Hepatocyte (in vitro differentiated cells): ENCODE measurements around the gene PKNOX1. TPM values are rescaled to one million over a fixed set of nuclear protein-coding genes. Genes with fewer than 3 reads are reported as not detected.
"Not testable (repeated sequence)": the region's sequence is repeated elsewhere in the genome, so short reads cannot be mapped to it uniquely, and the experiment has no call there.

Source experiments
- DNase-seq: peaks from one replicate; pipeline ENCODE4 v3.0.0-alpha.2; 2016; ENCODE audit warnings: low spot score
- H2AFZ ChIP-seq: fragments of 200-600 bp; sonication (generic); 2 replicates; pipeline ENCODE4 v1.6.0; 2016; ENCODE audit warnings: antibody characterized with exemption, mild to moderate bottlenecking
- H3K27ac ChIP-seq: fragments of 200-600 bp; sonication (generic); 2 replicates; pipeline ENCODE4 v1.5.1; 2016; ENCODE audit warnings: mild to moderate bottlenecking
- H3K27me3 ChIP-seq: fragments of 200-600 bp; sonication (generic); 2 replicates; pipeline ENCODE4 v1.6.1; 2016
- H3K36me3 ChIP-seq: fragments of 200-600 bp; sonication (generic); replicated peaks from 2 replicates; pipeline ENCODE4 v1.5.1; 2016; ENCODE audit warnings: low read depth; ENCODE audit not compliant: insufficient read depth
- H3K4me1 ChIP-seq: fragments of 200-600 bp; sonication (generic); 2 replicates; pipeline ENCODE4 v1.5.1; 2016; ENCODE audit warnings: mild to moderate bottlenecking, moderate library complexity; ENCODE audit not compliant: insufficient read depth
- H3K4me2 ChIP-seq: fragments of 200-600 bp; sonication (generic); 2 replicates; pipeline ENCODE4 v1.6.0; 2016
- H3K4me3 ChIP-seq: fragments of 200-600 bp; sonication (generic); 2 replicates; pipeline ENCODE4 v1.5.1; 2016; ENCODE audit warnings: mild to moderate bottlenecking
- H3K79me2 ChIP-seq: fragments of 200-600 bp; sonication (generic); 2 replicates; pipeline ENCODE4 v1.6.0; 2017; ENCODE audit warnings: mild to moderate bottlenecking
- H3K9me2 ChIP-seq: fragments of 200-600 bp; sonication (generic); replicated peaks from 2 replicates; pipeline ENCODE4 v1.6.0; 2017; ENCODE audit warnings: mild to moderate bottlenecking; ENCODE audit not compliant: insufficient read depth
- H3K9me3 ChIP-seq: fragments of 200-600 bp; sonication (generic); 2 replicates; pipeline ENCODE4 v1.5.1; 2016; ENCODE audit warnings: low read depth, mild to moderate bottlenecking
- H4K20me1 ChIP-seq: fragments of 200-600 bp; sonication (generic); 2 replicates; pipeline ENCODE4 v1.6.0; 2016; ENCODE audit warnings: mild to moderate bottlenecking; ENCODE audit not compliant: insufficient read depth, poor library complexity, severe bottlenecking
- WGBS: methylation state at CpG from one replicate; pipeline ENCODE4 v1.1.6; 2016; ENCODE audit warnings: low lambda C conversion rate; ENCODE audit errors: missing lambda C conversion rate; 5-methylcytosine and 5-hydroxymethylcytosine counted together
- microRNA-seq: library from miRNA; unstranded; fragments of <30 nt; microRNA quantifications from one replicate; pipeline ENCODE4, GENCODE V29; 2017
- polyA plus RNA-seq: library from polyadenylated mRNA; unstranded; fragments of >200 nt; fragmentation: Nextera tagmentation; extraction: Ambion mirVana; gene quantifications from 2 replicates; pipeline ENCODE4 v1.2.1, GENCODE V29; 2016
- small RNA-seq: library from RNA; depleted of rRNA; stranded (forward); fragments of <200 nt; gene quantifications from one replicate; pipeline ENCODE3, GENCODE V24; 2014
- total RNA-seq: library from RNA; depleted of rRNA; stranded (reverse); fragments of >200 nt; gene quantifications from 2 replicates; pipeline ENCODE4 v1.2.3, GENCODE V29; 2014

The PKNOX1 gene
- total and polyA plus RNA-seq, 2 experiments from 2014 or later = 11.0 to 13.4 TPM

DNA sequence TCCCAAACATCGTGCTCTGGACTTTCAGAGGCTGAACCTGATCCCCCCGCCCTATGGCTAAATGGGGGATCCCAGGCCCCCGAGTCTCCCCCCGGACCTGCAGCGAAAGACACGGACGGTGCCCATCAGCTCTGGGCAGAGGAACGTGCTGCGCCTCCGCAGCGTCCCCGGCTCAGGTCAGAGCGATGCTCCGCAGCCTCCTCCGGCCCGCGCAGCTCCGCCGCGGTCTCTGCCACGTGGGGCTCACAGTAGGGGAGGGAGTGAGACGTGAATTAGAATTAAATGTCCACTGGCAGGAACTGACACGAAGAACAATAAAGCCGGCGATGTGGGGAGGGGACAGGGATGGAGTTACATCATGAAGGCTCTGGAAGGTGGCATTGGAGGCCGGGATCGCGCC is 102.3 kb downstream of the PKNOX1 start:
- H3K9me2 ChIP-seq, H3K4me2 ChIP-seq, H3K4me1 ChIP-seq, H3K4me3 ChIP-seq, H3K27me3 ChIP-seq, H3K9me3 ChIP-seq, DNase-seq, H4K20me1 ChIP-seq, H3K79me2 ChIP-seq, H3K36me3 ChIP-seq, H2AFZ ChIP-seq, H3K27ac ChIP-seq: not testable (repeated sequence)
- 0% methylated on average over 6 of the region's 28 CpGs for WGBS

DNA sequence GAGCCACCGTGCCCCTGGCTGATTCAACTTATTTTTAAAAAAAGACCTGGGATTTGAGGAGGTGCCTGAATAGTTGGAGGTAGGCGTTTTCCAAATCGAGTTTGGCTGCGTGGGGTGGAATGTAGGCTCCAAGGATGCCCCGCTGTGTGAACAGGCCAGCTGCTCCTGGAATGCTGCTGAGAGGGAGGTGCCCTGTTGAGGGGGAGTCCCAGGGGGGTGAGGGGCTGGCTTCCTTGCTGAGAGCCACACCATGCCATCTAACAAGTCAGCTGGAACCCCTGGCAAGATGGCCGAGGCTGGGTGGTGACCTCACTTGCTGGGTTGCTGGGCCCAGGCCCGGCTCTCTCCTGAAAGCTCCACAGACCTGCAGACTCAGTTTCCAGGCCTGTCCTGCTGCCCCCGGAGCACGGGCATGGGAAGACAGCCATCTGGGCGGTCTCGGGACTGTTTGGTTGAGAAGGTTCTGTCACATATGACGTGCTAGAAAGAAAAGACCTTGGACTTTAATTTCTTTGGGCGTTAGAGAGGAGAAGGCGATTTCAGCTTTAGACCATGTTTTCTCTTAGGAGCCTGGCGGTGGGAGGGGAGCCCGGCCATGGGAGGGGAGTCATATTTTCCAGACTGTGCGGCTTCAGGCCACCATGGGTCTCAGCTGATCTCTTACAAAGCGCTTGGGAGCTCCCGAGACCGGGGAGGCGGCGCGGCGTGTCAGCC is 108.4 kb downstream of the PKNOX1 start:
- WGBS = no CpG with 5 or more reads among the region's 24 CpGs
- H3K79me2 ChIP-seq, H3K4me2 ChIP-seq, H3K9me3 ChIP-seq, H2AFZ ChIP-seq, H3K36me3 ChIP-seq, H3K4me3 ChIP-seq, H3K27ac ChIP-seq, H4K20me1 ChIP-seq, H3K9me2 ChIP-seq, DNase-seq, H3K27me3 ChIP-seq, H3K4me1 ChIP-seq: not testable (repeated sequence)

Small RNA genes lying within 50 kb of the gene (microRNA-seq; reads per million reads assigned to microRNA genes)
- gene MIR5692B = not detected

Small RNA genes lying within 50 kb of the gene (small RNA-seq; reads per million reads assigned to genes)
- not detected for gene MIR5692B

Other genes starting within 250 kb of the PKNOX1 start
- gene WDR4, start 95.0 kb upstream of the PKNOX1 start, total RNA-seq = 4.2 and 6.4 TPM in 2 replicates
- gene WDR4, start 95.0 kb upstream of the PKNOX1 start, polyA plus RNA-seq = 10.1 and 11.1 TPM in 2 replicates
- 31.9 and 34.1 TPM in 2 replicates for gene NDUFV3, start 81.3 kb upstream of the PKNOX1 start, total RNA-seq
- 36.3 and 39.7 TPM in 2 replicates for gene NDUFV3, start 81.3 kb upstream of the PKNOX1 start, polyA plus RNA-seq
- gene ERVH48-1, start 48.9 kb upstream of the PKNOX1 start, total RNA-seq = 5.4 and 7.6 TPM in 2 replicates
- gene ERVH48-1, start 48.9 kb upstream of the PKNOX1 start, polyA plus RNA-seq = 14.8 and 26.9 TPM in 2 replicates
- 23.7 and 36.6 TPM in 2 replicates for gene CBS, start 101.3 kb downstream of the PKNOX1 start, total RNA-seq
- gene CBS, start 101.3 kb downstream of the PKNOX1 start, polyA plus RNA-seq = 35.8 and 40.6 TPM in 2 replicates
- gene U2AF1, start 133.0 kb downstream of the PKNOX1 start, total RNA-seq = 22.8 and 47.3 TPM in 2 replicates
- gene U2AF1, start 133.0 kb downstream of the PKNOX1 start, polyA plus RNA-seq = 48.2 and 89.0 TPM in 2 replicates
- not detected in 2 replicates for gene CRYAA, start 194.4 kb downstream of the PKNOX1 start, total RNA-seq
- gene CRYAA, start 194.4 kb downstream of the PKNOX1 start, polyA plus RNA-seq = not detected in 2 replicates